Activated CD8-positive, alpha-beta memory T cell treated with anti-CD3 and anti-CD28 coated beads, Interleukin-2, amount 50 U/mL, for 4 hours (primary cell): ENCODE data around the gene ADAMTS19.
A peak's percentile ranks its signal among the peaks of the same experiment; 100 is the strongest.

ENCODE experiments used
- DNase-seq: peaks from one replicate; pipeline ENCODE4 v3.0.0-alpha.2; 2020

The ADAMTS19 gene

DNA sequence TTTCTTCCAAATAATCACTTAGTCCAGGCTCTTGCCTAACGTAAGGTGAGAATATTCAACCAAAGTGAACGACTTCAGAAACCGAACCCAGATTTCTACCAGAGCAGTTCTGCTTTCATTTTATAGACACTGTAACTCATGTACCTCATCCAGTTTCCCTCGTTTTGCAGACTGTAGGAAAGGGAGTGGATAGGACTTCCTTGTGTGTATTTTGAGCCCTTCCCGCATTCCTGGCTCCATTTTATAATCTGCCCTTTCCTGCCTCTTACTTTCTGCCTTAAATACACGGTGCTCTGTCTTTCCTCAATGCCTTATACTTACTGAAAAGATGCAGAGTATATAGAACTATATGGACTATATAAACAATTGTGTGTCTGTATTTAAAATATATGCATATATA, 308.6 kb downstream of the ADAMTS19 start:
- DNase-seq = no peak

- no peak for DNase-seq
These were observed 310.1 kb downstream of the ADAMTS19 start for GRCh38 chr5:129770024-129770820.

- DNase-seq = peak; percentile 21
These were observed 311.1 kb downstream of the ADAMTS19 start for GRCh38 chr5:129771058-129771838.

- DNase-seq = no peak
These were observed 313.3 kb downstream of the ADAMTS19 start for GRCh38 chr5:129773376-129773775.

- DNase-seq = no peak
These were observed 321.5 kb downstream of the ADAMTS19 start for GRCh38 chr5:129781594-129781993.
